Natural killer cell (primary cell): ENCODE results near the gene EPN3. TPM values are rescaled to one million over a fixed set of nuclear protein-coding genes. Genes with fewer than 3 reads are reported as not detected.

Experiments used
- ATAC-seq, 3 donors: fragments of 150-1000 bp in 2 of 3; fragments of 200-7000 bp in 1 of 3; cut with Tn5 transposase; 1 replicate in 1 of 3; 2 replicates in 2 of 3; pipeline ENCODE4 v1.10.0; 2021; ENCODE audit warnings: mild to moderate bottlenecking in 2 of 3, moderate library complexity in 2 of 3
- DNase-seq, 2 donors: peaks; one replicate each; pipeline versions ENCODE4 v3.0.0 to v3.0.0-alpha.2; 2013 to 2021; ENCODE audit warnings: mixed read lengths in 1 of 2
- H3K27ac ChIP-seq: one replicate; pipeline ENCODE4 v1.5.1; 2013; ENCODE audit warnings: mild to moderate bottlenecking, low read length
- H3K27me3 ChIP-seq: one replicate; pipeline ENCODE4 v1.6.1; 2013; ENCODE audit warnings: low read length; ENCODE audit not compliant: control insufficient read depth, insufficient read depth
- H3K36me3 ChIP-seq: one replicate; pipeline ENCODE4 v1.6.1; 2013; ENCODE audit warnings: low read length; ENCODE audit not compliant: control insufficient read depth, insufficient read depth
- H3K4me1 ChIP-seq: one replicate; pipeline ENCODE4 v1.6.1; 2013; ENCODE audit warnings: low read length; ENCODE audit not compliant: control insufficient read depth, insufficient read depth
- H3K4me3 ChIP-seq: one replicate; pipeline ENCODE4 v1.5.1; 2013; ENCODE audit warnings: low read length
- H3K9me3 ChIP-seq: one replicate; pipeline ENCODE4 v1.6.1; 2013; ENCODE audit warnings: low read length; ENCODE audit not compliant: control insufficient read depth, insufficient read depth
- H3K27ac Mint-ChIP-seq, 2 donors: one replicate each; pipeline ENCODE4 v1.8.0; 2022; ENCODE audit warnings: mild to moderate bottlenecking in 2 of 2, mixed read lengths in 2 of 2, moderate library complexity in 1 of 2
- H3K27me3 Mint-ChIP-seq, 2 donors: one replicate each; pipeline ENCODE4 v1.8.0; 2022; ENCODE audit warnings: low read depth in 2 of 2, mixed read lengths in 2 of 2
- H3K36me3 Mint-ChIP-seq: one replicate; pipeline ENCODE4 v1.8.0; 2022; ENCODE audit warnings: mixed read lengths
- H3K4me1 Mint-ChIP-seq, 2 donors: one replicate each; pipeline ENCODE4 v1.8.0; 2022; ENCODE audit warnings: mixed read lengths in 2 of 2
- H3K4me3 Mint-ChIP-seq: one replicate; pipeline ENCODE4 v1.8.0; 2022; ENCODE audit warnings: mild to moderate bottlenecking, moderate library complexity, mixed read lengths
- H3K9me3 Mint-ChIP-seq, 2 donors: one replicate each; pipeline ENCODE4 v1.8.0; 2022; ENCODE audit warnings: mixed read lengths in 2 of 2
- CTCF ChIP-seq: fragments of 200-600 bp; IDR thresholded peaks from one replicate; pipeline ENCODE4 v1.8.0; 2022; ENCODE audit warnings: antibody characterized with exemption
- WGBS: methylation state at CpG from one replicate; pipeline ENCODE4 v1.1.7; 2013; ENCODE audit warnings: missing lambda C conversion rate; ENCODE audit not compliant: insufficient coverage; 5-methylcytosine and 5-hydroxymethylcytosine counted together
- intact Hi-C: fragments of 100-400 bp; cut with micrococcal nuclease; formaldehyde crosslinking; loops from one replicate; pipeline ENCODE4 v1.14.2; 2022
- total RNA-seq, 4 donors: library from RNA; stranded (reverse); fragments of 120-200 nt in 1 of 4; gene quantifications; one replicate each; pipeline versions ENCODE4 v1.2.3 to v1.2.4, GENCODE V29; 2013 to 2022

Gene EPN3
- total RNA-seq, 3 donors from 2014 or later (not counting 1 experiment from before 2014, with no cell fraction given), result not detected

GRCh38 chr17:50498021-50498874 lies 34.3 kb upstream of the EPN3 start:
- ATAC-seq (no peak), DNase-seq (no peak)
- Mint-ChIP-seq H3K4me1 (no peaks in the 10 kb centered on the region), H3K27ac (no peak overlapping the region), H3K27me3 (peaks cover 0 to 2% of the 10 kb centered on the region in 2 donors), H3K36me3 (no peaks in the 10 kb centered on the region), H3K4me3 (no peak overlapping the region), H3K9me3 (no peaks in the 10 kb centered on the region)
- Histone ChIP-seq H3K27ac (no peak overlapping the region), H3K36me3 (no peaks in the 10 kb centered on the region), H3K4me1 (no peaks in the 10 kb centered on the region), H3K4me3 (no peak overlapping the region), H3K27me3 (no peaks in the 10 kb centered on the region), H3K9me3 (no peaks in the 10 kb centered on the region)
- 74% methylated on average over 7 of the region's 7 CpGs for WGBS
- TF ChIP-seq CTCF, result no peak
- intact Hi-C loops, result no loop called here

- H3K27ac ChIP-seq, result no peak overlapping the region
- H3K36me3 ChIP-seq, result no peaks in the 10 kb centered on the region
- intact Hi-C loops, result no loop called here
- no peak overlapping the region for H3K4me3 Mint-ChIP-seq
- peaks cover 0 to 4% of the 10 kb centered on the region in 2 donors for H3K4me1 Mint-ChIP-seq
- no peaks in the 10 kb centered on the region for H3K36me3 Mint-ChIP-seq
- DNase-seq, result no peak
- H3K4me1 ChIP-seq, result no peaks in the 10 kb centered on the region
- H3K27me3 ChIP-seq, result no peaks in the 10 kb centered on the region
- H3K4me3 ChIP-seq, result no peak overlapping the region
- no peak for ATAC-seq
- no peaks in the 10 kb centered on the region for H3K9me3 Mint-ChIP-seq
- peaks cover 0 to 8% of the 10 kb centered on the region in 2 donors for H3K27me3 Mint-ChIP-seq
- no peak for TF ChIP-seq CTCF
- H3K27ac Mint-ChIP-seq, result no peak overlapping the region
- no peaks in the 10 kb centered on the region for H3K9me3 ChIP-seq
These were observed 33.3 kb upstream of the EPN3 start for GRCh38 chr17:50499270-50499669.

GRCh38 chr17:50499721-50500120 lies 32.8 kb upstream of the EPN3 start:
- intact Hi-C loops, result no loop called here
- ATAC-seq, result no peak
- H3K9me3 Mint-ChIP-seq, result no peaks in the 10 kb centered on the region

More at GRCh38 chr17:50499721-50500120, 32.8 kb upstream of the EPN3 start:
- Histone ChIP-seq H3K4me3 (no peak overlapping the region), H3K27ac (no peak overlapping the region), H3K9me3 (no peaks in the 10 kb centered on the region), H3K36me3 (no peaks in the 10 kb centered on the region), H3K27me3 (no peaks in the 10 kb centered on the region), H3K4me1 (no peaks in the 10 kb centered on the region)
- no peak for TF ChIP-seq CTCF
- H3K4me1 Mint-ChIP-seq, result peaks cover 0 to 4% of the 10 kb centered on the region in 2 donors
- H3K27ac Mint-ChIP-seq, result no peak overlapping the region
- H3K27me3 Mint-ChIP-seq, result peaks cover 0 to 8% of the 10 kb centered on the region in 2 donors
- no peaks in the 10 kb centered on the region for H3K36me3 Mint-ChIP-seq
- H3K4me3 Mint-ChIP-seq, result no peak overlapping the region
- WGBS, result 93% methylated on average over 2 of the region's 2 CpGs
- no peak for DNase-seq
